HEK293 (cell line): ENCODE data around the gene C13orf46.

Experiments used
- OVOL3 ChIP-seq: fragments of 450-650 bp; formaldehyde crosslinking; IDR thresholded peaks from 2 replicates; pipeline ENCODE4 v1.5.1; 2016; ENCODE audit warnings: missing biosample characterization, missing genetic modification characterization
- ZFP69B ChIP-seq: fragments of 450-650 bp; formaldehyde crosslinking; IDR thresholded peaks from 2 replicates; pipeline ENCODE4 v1.5.1; 2016; ENCODE audit warnings: missing biosample characterization, missing genetic modification characterization
- ZNF114 ChIP-seq: fragments of 450-650 bp; formaldehyde crosslinking; IDR thresholded peaks from 2 replicates; pipeline ENCODE4 v1.5.0; 2017; ENCODE audit warnings: missing biosample characterization, missing genetic modification characterization
- ZNF2 ChIP-seq: fragments of 450-650 bp; formaldehyde crosslinking; IDR thresholded peaks from 2 replicates; pipeline ENCODE4 v1.5.1; 2016; ENCODE audit warnings: missing biosample characterization, missing genetic modification characterization
- ZNF239 ChIP-seq: fragments of 450-650 bp; formaldehyde crosslinking; IDR thresholded peaks from 2 replicates; pipeline ENCODE4 v1.5.1; 2016; ENCODE audit warnings: missing biosample characterization, missing genetic modification characterization
- ZNF544 ChIP-seq: fragments of 450-650 bp; formaldehyde crosslinking; IDR thresholded peaks from 2 replicates; pipeline ENCODE4 v1.5.0; 2017; ENCODE audit warnings: missing biosample characterization, missing genetic modification characterization
- ZNF621 ChIP-seq: fragments of 450-650 bp; formaldehyde crosslinking; IDR thresholded peaks from 2 replicates; pipeline ENCODE4 v1.5.1; 2017; ENCODE audit warnings: missing biosample characterization, missing genetic modification characterization
- TF ChIP-seq, protein P1 (sequence below): fragments of 450-650 bp; formaldehyde crosslinking; IDR thresholded peaks from 2 replicates; pipeline ENCODE4 v1.5.1; 2016; ENCODE audit warnings: missing biosample characterization, missing genetic modification characterization
- TF ChIP-seq, protein P2 (sequence below): fragments of 450-650 bp; formaldehyde crosslinking; IDR thresholded peaks from 2 replicates; pipeline ENCODE4 v1.5.1; 2016; ENCODE audit warnings: missing biosample characterization, missing genetic modification characterization
- TF ChIP-seq, protein P3 (sequence below): fragments of 450-650 bp; formaldehyde crosslinking; IDR thresholded peaks from 2 replicates; pipeline ENCODE4 v1.5.1; 2016; ENCODE audit warnings: missing biosample characterization, missing genetic modification characterization

DNA sequence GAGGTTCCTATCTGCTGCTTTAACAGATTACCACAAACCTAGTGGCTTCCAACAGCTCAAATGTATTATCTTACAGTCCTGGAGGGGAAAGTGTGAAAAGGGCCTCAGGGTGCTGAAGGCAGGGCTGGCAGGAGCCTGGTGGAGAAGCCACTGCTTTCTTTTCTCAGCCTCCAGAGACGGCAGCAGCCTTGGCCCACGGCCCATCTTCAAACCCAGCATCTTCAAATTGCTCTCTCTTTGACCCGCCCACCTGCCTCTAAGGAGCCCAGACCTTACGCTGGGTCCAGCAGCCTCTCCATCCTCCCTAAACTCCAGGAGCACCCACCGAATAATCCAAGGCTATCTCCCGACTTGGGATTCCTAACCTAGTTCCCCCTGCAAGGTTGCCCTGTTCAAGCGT is 35.6 kb downstream of the C13orf46 start:
- TF ChIP-seq, protein P1, sequence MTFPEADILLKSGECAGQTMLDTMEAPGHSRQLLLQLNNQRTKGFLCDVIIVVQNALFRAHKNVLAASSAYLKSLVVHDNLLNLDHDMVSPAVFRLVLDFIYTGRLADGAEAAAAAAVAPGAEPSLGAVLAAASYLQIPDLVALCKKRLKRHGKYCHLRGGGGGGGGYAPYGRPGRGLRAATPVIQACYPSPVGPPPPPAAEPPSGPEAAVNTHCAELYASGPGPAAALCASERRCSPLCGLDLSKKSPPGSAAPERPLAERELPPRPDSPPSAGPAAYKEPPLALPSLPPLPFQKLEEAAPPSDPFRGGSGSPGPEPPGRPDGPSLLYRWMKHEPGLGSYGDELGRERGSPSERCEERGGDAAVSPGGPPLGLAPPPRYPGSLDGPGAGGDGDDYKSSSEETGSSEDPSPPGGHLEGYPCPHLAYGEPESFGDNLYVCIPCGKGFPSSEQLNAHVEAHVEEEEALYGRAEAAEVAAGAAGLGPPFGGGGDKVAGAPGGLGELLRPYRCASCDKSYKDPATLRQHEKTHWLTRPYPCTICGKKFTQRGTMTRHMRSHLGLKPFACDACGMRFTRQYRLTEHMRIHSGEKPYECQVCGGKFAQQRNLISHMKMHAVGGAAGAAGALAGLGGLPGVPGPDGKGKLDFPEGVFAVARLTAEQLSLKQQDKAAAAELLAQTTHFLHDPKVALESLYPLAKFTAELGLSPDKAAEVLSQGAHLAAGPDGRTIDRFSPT: no peak
- TF ChIP-seq ZNF621 (tag by site-specific recombination) (no peak), ZNF114 (no peak), ZNF239 (tag by site-specific recombination) (no peak), ZFP69B (no peak), ZNF544 (tag by site-specific recombination) (no peak), ZNF2 (tag by site-specific recombination) (no peak), OVOL3 (no peak)
- TF ChIP-seq, protein P2, sequence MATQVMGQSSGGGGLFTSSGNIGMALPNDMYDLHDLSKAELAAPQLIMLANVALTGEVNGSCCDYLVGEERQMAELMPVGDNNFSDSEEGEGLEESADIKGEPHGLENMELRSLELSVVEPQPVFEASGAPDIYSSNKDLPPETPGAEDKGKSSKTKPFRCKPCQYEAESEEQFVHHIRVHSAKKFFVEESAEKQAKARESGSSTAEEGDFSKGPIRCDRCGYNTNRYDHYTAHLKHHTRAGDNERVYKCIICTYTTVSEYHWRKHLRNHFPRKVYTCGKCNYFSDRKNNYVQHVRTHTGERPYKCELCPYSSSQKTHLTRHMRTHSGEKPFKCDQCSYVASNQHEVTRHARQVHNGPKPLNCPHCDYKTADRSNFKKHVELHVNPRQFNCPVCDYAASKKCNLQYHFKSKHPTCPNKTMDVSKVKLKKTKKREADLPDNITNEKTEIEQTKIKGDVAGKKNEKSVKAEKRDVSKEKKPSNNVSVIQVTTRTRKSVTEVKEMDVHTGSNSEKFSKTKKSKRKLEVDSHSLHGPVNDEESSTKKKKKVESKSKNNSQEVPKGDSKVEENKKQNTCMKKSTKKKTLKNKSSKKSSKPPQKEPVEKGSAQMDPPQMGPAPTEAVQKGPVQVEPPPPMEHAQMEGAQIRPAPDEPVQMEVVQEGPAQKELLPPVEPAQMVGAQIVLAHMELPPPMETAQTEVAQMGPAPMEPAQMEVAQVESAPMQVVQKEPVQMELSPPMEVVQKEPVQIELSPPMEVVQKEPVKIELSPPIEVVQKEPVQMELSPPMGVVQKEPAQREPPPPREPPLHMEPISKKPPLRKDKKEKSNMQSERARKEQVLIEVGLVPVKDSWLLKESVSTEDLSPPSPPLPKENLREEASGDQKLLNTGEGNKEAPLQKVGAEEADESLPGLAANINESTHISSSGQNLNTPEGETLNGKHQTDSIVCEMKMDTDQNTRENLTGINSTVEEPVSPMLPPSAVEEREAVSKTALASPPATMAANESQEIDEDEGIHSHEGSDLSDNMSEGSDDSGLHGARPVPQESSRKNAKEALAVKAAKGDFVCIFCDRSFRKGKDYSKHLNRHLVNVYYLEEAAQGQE (tag by site-specific recombination): no peak
- TF ChIP-seq, protein P3, sequence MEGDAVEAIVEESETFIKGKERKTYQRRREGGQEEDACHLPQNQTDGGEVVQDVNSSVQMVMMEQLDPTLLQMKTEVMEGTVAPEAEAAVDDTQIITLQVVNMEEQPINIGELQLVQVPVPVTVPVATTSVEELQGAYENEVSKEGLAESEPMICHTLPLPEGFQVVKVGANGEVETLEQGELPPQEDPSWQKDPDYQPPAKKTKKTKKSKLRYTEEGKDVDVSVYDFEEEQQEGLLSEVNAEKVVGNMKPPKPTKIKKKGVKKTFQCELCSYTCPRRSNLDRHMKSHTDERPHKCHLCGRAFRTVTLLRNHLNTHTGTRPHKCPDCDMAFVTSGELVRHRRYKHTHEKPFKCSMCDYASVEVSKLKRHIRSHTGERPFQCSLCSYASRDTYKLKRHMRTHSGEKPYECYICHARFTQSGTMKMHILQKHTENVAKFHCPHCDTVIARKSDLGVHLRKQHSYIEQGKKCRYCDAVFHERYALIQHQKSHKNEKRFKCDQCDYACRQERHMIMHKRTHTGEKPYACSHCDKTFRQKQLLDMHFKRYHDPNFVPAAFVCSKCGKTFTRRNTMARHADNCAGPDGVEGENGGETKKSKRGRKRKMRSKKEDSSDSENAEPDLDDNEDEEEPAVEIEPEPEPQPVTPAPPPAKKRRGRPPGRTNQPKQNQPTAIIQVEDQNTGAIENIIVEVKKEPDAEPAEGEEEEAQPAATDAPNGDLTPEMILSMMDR (tag by site-specific recombination): no peak
